C4-2B (cell line): ENCODE results near the gene ART3.

Source experiments
- H3K27ac ChIP-seq: fragments of 450-650 bp; 2 replicates; pipeline ENCODE4 v1.5.1; 2017
- CTCF ChIP-seq: fragments of 450-650 bp; conservative IDR thresholded peaks from 2 replicates; pipeline ENCODE4 v1.5.1; 2017; ENCODE audit warnings: mild to moderate bottlenecking
- ZFX ChIP-seq: fragments of 450-650 bp; IDR thresholded peaks from 2 replicates; pipeline ENCODE4 v1.6.1; 2017

The ART3 gene

GRCh38 chr4:76096076-76096475 lies 21.6 kb downstream of the ART3 start:
- H3K27ac ChIP-seq: no peak overlapping the region
- TF ChIP-seq ZFX: no peak

- TF ChIP-seq ZFX (no peak), CTCF (no peak)
- H3K27ac ChIP-seq: no peak overlapping the region
These were observed 31.1 kb downstream of the ART3 start for GRCh38 chr4:76105652-76106051.

- TF ChIP-seq ZFX (no peak), CTCF (no peak)
- H3K27ac ChIP-seq: no peak overlapping the region
These were observed 31.9 kb downstream of the ART3 start for GRCh38 chr4:76106442-76106841.

GRCh38 chr4:76108467-76109181 lies 34.1 kb downstream of the ART3 start:
- no peak for TF ChIP-seq ZFX
- no peak for TF ChIP-seq CTCF
- H3K27ac ChIP-seq: no peak overlapping the region

GRCh38 chr4:76116821-76117220 lies 42.3 kb downstream of the ART3 start:
- no peak overlapping the region for H3K27ac ChIP-seq
- TF ChIP-seq CTCF: no peak
- no peak for TF ChIP-seq ZFX

- TF ChIP-seq CTCF: no peak
- TF ChIP-seq ZFX: no peak
- no peak overlapping the region for H3K27ac ChIP-seq
These were observed 43.0 kb downstream of the ART3 start for GRCh38 chr4:76117536-76117935.

GRCh38 chr4:76120199-76120598 lies 45.7 kb downstream of the ART3 start:
- H3K27ac ChIP-seq: no peak overlapping the region
- TF ChIP-seq CTCF: no peak
- no peak for TF ChIP-seq ZFX

- no peak for TF ChIP-seq CTCF
- TF ChIP-seq ZFX: no peak
- no peak overlapping the region for H3K27ac ChIP-seq
These were observed 51.3 kb downstream of the ART3 start for GRCh38 chr4:76125816-76126215.
